HG02943 (cell line): ENCODE results near the gene FAM76A.

Experiments used
- ATAC-seq: cut with Tn5 transposase; IDR thresholded peaks from one replicate; pipeline ENCODE4 v1.9.1; 2021; ENCODE audit warnings: mild to moderate bottlenecking, low read depth, moderate library complexity; ENCODE audit not compliant: unreplicated experiment

Gene FAM76A

DNA sequence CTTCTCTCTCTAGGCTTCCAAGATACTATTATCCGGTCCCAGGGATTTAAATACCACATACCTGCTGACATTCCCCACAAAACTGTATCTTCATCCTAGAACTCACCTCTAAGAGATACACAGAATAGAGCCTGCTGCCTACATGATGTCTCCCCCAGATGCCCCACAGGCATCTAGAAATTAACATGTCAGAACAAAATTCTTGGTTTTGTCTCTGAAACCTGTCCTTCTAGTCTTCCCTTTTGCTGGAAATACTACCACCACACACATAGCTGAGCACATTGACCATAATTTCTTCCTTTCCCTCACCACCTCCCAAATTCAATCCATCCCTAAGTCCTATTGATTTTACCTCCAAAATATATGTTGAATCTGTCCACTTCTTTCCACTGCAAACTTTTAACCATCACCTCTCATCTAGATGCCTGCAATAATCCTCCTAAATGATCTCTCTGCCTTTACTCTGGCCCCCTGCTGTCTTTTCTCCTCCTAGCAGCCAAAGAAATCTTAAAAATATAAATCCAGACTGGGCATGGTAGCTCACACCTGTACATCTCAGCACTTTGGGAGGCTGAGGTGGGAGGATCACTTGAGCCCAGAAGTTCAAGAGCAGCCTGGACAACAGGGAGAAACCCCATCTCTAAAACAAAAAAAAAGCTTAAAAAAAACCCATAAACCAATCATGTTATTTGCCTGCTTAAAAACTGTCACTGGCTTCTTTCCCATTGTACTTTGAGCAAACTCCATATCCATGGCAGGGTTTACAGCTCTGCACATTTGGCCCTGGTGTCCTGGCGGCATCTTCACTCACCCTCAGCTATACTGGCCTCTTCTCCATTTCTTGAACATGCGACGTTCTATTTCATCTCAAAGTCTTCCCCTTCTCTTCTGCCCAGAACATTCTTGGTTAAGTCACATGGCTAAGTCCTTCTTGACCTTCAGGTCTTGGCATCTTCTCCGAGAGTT lies 6.2 kb upstream of the FAM76A start:
- no peak for ATAC-seq

DNA sequence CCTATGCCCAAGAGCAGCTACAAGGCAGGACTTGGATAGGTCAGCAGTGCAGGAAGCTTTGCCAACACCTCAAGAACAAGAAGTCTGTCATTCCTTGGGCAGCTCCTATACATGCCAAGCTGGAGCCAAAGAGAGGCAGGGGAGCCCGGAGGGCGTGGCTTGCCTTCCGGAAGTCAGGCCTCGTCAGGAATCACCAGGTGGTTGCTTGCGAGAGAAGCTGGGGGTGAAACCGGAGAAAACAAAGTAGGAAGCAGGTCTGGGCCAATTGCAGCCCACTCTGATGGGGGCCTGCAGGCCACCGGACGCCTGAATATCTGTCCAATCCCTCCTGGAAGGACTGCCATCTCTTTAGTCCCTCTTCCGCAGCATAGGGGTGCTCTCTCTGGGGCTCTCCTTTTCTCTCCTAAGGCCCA lies 794 bp upstream of the FAM76A start:
- no peak for ATAC-seq

DNA sequence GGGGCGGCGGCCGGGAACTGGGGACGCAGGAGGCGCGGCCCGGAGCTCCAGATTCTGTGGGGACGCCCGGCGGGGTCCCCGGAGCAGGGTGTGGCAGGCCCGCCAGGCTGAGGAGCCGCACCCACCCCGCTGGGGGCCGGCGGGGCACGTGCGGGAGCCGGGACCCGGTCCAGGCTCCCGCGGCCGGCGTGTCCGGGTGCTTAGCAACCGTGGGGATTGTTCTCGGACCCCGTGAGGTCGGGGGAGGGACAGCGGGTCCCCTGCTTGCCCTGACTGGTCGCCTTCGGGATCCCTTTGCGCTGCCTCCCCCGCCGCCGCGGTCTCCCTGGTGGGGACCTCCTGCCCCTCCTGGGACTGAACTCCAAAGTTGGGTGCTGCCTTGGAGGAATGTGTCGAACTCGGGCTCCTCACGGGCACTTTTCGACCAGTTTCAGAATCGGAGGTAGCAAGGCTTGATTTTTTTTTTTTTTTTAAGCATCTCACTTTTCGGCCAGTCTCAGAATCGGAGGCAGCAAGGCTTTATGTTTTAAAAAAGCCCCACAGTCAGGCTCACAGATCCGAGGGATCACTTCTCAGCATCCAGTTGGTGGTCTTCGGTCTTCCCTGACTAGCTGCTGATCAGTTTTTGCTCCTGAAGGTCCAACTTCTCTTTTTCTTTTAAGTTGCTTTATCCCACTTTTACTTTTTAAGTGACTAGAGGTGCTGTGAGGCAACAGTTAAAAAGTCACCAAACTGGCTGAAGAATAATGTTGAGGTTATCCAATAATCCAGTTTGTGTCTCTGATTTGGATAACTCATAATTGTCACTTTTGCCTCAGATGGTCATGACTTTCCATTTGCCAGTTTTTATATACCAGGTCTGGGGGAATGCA lies 648 bp downstream of the FAM76A start:
- ATAC-seq: peak; percentile 15

DNA sequence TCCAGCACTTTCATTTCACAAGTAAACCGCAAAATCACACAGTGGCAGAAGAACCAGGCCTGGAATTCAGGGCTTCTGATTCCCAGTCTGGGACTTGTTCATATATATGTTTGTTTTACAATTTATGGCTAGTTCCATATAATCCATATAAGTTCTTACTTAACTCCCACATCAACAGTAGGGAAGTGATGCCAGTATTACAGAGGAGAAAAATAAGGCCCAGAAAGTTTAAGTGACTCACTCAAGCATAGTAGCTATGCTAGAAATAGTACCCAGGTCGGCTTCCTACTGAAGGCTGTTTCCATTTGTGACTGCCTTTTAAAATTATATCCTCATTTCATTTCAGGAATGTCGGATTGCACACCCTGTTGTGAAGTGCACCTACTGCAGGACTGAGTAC lies 1.4 kb downstream of the FAM76A start:
- no peak for ATAC-seq

DNA sequence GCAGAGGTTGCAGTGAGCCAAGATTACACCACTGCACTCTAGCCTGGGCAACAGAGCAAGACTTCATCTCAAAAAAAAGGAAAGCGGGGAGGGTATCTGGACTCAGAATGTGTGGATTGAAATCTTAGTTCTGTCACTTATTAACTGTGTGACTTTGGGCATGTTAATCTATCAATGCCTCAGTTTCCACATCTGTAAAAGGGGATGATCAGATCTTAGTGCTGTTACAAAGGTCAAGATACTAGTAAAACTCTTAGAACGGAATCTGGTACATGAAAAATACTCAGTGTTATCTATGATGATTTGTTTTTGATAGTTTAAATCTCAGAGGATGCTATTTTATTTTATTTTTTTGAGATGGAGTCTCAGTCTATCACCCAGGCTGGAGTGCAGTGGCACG lies 10.5 kb downstream of the FAM76A start:
- no peak for ATAC-seq

DNA sequence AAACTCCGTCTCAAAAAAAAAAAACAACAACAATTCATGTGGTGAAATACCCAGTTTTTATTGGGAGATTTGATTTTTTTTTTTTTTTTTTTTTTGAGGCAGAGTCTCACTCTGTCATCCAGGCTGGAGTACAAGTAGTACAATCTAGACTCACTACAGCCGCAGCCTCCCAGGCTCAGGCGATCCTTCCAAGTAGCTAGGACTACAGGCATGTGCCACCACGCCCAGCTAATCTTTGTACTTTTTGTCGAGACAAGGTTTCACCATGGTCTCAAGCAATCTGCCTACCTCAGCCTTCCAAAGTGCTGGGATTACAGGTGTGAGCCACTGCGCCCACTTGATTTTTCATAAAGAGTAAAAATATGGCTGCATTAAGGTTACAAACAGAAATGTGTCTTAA lies 15.4 kb downstream of the FAM76A start:
- no peak for ATAC-seq

DNA sequence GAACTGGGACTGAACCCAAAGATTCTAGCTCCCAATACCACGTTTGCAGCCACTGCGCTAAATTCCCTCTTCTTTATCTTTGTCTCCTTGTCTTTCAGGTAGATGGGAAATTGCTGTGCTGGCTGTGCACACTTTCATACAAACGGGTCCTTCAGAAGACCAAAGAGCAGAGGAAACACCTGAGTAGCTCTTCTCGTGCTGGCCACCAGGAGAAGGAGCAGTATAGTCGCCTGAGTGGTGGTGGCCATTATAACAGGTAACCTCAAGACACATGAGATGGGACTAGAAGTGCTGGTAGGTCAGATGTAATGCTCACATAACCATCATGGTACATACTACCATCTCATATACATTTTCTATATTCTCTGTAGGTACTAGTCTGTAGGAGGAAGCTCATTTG lies 18.8 kb downstream of the FAM76A start:
- ATAC-seq: no peak

DNA sequence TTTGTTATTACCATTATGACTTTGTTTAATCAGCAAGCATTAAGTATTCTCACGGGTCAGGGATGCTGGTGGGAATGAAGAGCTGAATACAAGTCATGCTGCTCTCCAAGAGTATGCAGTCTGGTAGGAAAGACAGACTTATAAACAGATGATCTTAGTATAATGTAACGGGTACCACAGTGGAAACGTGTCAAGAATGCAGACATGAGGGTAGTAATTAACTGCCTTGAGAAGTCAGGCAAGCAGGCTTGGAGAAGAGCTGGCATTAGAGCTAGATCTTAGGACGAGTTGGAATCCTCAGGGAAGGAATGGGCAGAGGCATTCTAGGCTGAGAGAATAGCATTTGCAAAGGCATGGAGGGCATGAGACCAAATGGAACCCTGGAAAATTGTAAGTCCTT lies 19.7 kb downstream of the FAM76A start:
- ATAC-seq: no peak

DNA sequence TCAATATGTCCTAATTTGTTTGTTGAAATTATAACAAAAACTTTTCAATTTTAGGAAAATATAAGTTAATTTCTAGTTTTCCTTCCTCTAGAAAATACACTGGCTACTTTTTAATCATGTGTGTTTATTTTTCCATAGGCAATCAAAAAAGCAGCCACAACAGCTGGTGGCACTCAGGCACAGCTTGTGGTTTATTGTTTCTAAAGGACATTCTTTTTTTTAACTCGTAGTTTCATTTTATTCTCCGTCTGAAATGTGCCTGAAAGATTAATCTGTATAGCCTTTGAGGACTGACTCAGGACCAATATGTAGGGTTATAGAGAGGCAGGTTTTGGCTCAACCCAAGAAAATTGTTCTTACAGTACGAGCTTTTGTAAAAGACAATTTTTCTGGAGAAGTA lies 26.6 kb downstream of the FAM76A start:
- ATAC-seq: no peak

DNA sequence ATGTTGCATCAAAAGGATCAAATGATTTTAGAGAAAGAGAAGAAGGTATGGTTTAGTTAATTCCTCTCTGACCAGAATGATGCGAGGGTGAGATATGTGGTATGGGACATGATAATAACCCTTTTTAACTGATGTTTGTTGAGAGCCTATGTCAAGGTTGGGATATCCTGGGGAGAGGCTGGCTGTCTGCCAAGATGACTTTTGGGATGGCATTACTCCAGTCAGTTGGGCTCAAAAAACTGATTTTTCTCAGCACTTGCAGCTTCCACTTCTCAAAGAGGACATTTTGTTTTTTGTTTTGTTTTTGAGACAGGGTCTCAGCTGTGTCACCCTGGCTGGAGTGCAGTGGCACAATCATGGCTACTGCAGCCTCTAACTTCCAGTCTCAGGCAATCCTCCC lies 29.5 kb downstream of the FAM76A start:
- no peak for ATAC-seq

DNA sequence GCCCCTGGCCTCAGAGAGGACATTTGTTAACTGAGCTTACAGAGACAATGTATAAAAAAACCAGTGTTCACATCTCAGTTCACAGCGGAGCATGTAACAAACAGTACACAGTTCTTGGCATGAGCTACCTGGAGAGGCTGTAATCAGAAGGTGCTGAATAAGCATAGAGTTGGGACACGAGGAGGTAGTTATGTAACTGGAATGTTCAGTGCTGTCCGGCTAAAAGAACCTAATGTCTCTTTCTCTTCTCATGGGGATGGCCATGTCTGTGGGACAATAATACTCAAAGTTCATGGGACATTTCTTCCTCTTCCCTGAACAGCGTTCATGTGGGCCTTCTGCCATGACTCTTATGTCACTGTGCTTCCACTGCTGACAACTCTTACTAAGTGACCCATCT lies 30.1 kb downstream of the FAM76A start:
- no peak for ATAC-seq

DNA sequence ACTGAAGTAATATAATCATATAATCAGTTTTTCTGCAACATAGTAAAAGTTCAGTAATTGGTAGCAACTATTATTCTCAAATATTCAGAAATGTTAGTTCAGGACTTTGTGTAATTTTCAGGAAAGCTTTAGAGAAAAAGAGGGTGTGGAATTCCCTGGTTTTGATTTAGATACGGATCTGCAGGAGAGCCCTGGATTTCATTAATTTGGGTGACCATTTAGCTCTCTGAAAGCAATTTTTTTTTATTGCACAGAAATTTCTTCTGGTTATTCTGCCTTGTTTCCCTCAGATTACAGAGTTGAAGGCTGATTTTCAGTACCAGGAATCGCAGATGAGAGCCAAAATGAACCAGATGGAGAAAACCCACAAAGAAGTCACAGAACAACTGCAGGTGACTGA lies 33.5 kb downstream of the FAM76A start:
- no peak for ATAC-seq

DNA sequence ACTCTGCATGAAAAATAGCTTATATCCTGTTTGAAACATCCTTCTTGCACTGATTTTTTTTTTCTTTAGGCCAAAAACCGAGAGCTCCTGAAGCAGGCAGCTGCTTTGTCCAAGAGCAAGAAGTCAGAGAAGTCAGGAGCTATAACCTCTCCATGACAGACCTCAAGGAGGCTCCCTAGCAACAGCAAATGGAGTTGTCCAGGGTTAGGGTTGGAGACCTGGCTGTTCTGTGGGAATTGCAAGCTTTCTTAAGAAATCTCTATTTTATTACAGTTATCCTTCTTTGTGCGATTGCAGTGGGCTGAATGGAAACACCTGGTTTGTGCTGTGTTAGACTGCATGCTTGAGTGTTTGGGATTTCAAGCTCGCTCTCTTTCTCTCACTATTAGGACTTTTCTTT lies 34.7 kb downstream of the FAM76A start:
- ATAC-seq: no peak

DNA sequence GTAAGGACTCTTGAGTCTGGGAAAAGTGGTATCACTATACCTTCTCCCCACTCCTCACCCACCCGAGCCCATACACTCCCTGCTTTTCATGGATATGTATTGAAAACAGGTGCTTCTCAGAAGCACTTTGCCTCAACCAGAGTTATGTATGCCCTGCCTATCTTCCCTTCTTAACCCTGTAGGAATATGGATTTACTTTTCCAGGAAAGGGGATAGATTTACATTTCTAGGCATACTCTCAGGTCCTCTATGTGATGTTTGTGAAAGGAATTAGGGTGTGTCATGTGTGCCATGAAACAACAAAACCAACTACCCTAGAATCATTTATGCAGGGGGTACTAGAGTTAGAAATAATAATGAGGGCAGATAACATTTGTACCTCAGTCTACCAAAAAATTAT lies 36.3 kb downstream of the FAM76A start:
- ATAC-seq: no peak

DNA sequence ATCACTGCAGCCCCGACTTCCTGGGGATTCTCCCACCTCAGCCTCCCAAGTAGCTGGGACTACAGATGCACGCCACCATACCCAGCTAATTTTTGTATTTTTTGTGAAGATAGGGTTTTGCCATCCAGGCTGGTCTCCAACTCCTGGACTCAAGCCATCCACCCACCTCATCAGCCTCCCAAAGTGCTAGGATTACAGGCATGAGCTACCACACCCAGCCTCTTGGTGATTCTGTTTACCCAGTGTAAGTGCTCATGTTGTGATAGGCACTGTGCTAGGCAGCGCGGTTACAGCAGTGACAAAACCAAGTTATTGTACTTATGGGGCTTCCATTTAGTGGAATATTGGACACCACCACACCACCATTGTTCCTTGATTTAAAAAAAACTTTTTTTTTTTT lies 37.6 kb downstream of the FAM76A start:
- ATAC-seq: no peak

DNA sequence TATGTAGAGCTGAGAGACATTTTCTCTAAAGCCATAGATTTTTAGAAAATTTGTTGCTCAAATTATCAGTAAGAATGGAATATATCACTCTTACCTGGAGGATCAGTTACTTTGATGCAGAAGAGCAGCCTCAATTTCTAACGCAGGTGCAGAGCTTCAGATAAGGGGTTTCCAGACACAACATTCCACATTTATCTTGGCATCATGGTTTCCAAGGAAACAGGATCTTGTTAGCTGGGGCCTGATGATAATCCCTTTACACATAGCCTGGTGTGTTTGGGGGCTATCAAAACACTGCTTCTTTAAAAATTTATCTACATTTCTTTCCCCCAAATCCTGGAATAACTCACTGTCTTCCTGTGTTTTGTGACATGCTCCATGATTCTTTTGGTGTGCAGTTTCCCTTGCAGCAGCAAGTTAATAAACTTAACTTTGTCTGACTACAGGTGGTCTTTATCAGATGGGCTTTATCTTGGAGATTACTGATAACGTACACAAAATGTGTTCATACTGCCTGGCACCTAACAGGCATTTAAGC lies 44.6 kb downstream of the FAM76A start:
- no peak for ATAC-seq

DNA sequence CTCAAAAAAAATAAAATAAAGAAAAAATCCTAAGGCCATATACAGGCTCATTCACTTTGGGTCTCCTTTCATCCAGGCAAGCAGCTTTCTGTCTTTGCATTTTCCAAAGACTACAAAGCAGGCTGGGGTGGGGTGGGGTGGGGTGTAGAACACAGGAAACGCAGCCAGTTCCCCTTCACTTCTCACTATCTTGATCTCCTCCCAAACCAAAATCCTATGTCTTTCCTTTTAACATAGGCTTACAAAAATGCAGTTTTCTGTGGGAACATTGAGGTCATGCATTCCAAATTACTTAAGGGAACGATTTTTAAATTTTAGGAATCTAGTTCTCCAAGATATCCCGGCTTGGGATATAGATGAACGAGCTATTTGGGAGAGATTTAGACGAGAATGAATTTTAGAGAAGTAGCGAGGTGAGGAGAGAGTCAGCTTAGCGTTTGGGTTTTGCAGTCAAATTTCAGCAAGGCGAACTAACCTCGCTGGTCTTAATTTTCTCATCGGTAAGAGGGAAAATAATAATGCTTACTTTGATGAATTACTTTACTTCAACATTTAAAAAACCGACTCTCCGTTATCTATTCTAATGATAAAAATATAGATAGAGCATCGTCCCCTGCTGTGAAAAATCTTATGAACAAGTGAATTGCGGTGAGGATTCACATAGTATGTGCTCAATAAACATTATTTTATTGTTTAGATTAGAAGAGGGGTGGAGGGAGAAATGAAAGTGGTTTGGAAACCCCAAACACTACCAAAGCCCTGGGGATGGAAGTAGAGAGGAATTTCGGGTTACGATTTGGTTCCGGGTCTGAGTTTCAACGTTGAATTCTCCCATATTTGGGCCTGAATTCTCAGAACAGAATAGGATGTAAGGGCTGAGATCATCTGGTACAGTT lies 46.5 kb downstream of the FAM76A start:
- no peak for ATAC-seq

DNA sequence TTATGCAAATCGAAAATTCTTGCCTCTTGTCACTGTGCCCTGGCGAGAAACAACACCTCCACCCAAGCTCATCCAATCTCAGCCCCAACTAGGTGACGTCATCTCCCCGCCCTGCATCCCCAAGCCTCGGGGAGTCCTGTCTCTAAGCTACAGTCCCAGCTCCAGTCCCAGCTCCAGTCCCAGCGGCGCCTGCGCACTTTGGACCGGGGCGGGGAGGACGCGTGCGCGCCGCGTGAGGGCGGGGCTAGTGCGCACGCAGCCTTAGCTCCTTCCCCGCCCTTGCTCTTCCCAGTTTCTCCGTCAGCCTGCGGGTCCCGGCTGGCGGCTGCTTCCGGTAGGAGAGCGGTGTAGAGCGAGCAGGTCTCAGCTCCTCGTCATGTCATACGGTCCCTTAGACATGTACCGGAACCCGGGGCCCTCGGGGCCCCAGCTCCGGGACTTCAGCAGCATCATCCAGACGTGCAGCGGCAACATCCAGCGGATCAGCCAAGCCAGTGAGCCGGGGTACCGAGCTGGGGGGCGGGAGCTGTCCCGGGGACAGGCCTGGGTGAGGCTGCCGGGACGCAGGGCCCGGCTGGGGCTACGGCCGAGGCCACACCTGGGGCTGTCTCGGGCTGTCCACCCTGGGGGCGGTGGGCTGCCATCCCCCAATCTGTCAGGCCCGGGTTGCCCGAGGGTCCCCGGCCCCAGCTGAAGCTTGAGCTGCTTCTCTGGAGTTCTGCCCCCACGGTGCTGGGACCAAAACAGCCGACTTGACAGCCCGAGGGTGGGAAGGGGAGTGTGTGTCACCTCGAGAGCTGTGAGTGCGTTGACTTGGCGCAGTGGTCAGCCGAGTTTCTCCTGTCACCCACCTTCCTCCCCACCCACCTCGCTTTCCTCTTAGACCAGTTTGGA lies 47.4 kb downstream of the FAM76A start, which contains the start of gene STX12:
TSS of gene STX12 (plus strand) at position 288 of the 894 bp plus-strand sequence. CDS start at position 377, 89 bp downstream.
- peak; percentile 98 for ATAC-seq

DNA sequence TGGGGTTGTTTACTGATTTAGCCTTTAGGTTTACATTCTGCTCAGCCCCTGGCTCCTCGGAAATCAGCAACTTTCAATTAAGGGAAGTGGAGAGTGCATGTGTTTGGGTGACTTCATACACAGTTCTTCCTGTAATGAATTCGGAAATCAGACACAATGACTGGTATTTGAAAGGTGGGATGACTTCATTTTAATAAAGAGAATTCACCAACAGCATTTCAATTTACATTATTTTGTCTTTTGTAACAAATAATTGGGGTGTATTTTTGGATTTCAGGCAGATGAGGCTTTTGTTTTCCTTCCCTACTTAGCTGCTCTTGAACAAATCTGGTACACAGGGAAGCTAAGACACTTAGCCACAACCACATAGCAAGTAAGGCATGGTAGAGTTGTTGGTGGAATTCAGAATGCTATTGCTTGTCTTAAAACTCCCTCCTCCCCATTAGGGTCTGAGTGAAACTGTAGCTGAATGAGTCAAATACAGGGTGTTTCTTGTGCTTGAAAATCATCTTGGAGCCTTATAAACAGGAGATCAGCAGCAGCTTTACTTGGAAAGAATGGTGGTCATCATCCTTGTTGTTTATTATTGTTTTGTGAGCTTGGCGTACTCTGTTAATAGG lies 48.2 kb downstream of the FAM76A start:
- no peak for ATAC-seq
